Neuronal stem cell (in vitro differentiated cells): ENCODE results near the gene MBD3L4.
A peak's percentile ranks its signal among the peaks of the same experiment; 100 is the strongest.

Source experiments
- DNase-seq: peaks from one replicate; pipeline ENCODE4 v3.0.0-alpha.2; 2013; ENCODE audit warnings: low spot score
- H2AFZ ChIP-seq: one replicate; pipeline ENCODE4 v1.6.1; 2013; ENCODE audit warnings: mild to moderate bottlenecking, low read length, inconsistent platforms
- H2AK5ac ChIP-seq: 2 replicates; pipeline ENCODE4 v1.6.1; 2013; ENCODE audit warnings: low read depth, mild to moderate bottlenecking, inconsistent platforms, low read length, moderate library complexity, mixed read lengths
- H2BK120ac ChIP-seq: 2 replicates; pipeline ENCODE4 v1.6.1; 2013; ENCODE audit warnings: low read depth, mild to moderate bottlenecking, inconsistent platforms, low read length, moderate library complexity, mixed read lengths
- H2BK12ac ChIP-seq: one replicate; pipeline ENCODE4 v1.6.1; 2013; ENCODE audit warnings: low read length, inconsistent platforms
- H2BK15ac ChIP-seq: 2 replicates; pipeline ENCODE4 v1.6.1; 2013; ENCODE audit warnings: mild to moderate bottlenecking, low read length, inconsistent platforms, mixed read lengths
- H2BK5ac ChIP-seq: one replicate; pipeline ENCODE4 v1.6.1; 2013; ENCODE audit warnings: inconsistent platforms, mild to moderate bottlenecking, low read length, moderate library complexity
- H3K14ac ChIP-seq: one replicate; pipeline ENCODE4 v1.6.1; 2013; ENCODE audit warnings: low read length, inconsistent platforms
- H3K18ac ChIP-seq: 2 replicates; pipeline ENCODE4 v1.6.1; 2013; ENCODE audit warnings: low read length, inconsistent platforms
- H3K23ac ChIP-seq: 2 replicates; pipeline ENCODE4 v1.6.1; 2013; ENCODE audit warnings: low read depth, mild to moderate bottlenecking, mixed read lengths, low read length, inconsistent platforms; ENCODE audit not compliant: poor library complexity
- H3K27ac ChIP-seq: replicated peaks from 3 replicates; pipeline ENCODE4 v1.5.1; 2013; ENCODE audit warnings: low read length, inconsistent platforms
- H3K27me3 ChIP-seq, 3 experiments: 2 replicates each; pipeline ENCODE4 v1.6.1; 2013; ENCODE audit warnings: low read length in 3 of 3, mild to moderate bottlenecking in 2 of 3, inconsistent platforms in 1 of 3, low read depth in 1 of 3, mixed read lengths in 1 of 3, moderate library complexity in 1 of 3; ENCODE audit not compliant: control insufficient read depth in 3 of 3, insufficient read depth in 3 of 3
- H3K36me3 ChIP-seq, 2 donors: replicated peaks in 1 of 2; 2 replicates each; pipeline ENCODE4 v1.6.1; 2013; ENCODE audit warnings: low read length in 2 of 2; ENCODE audit not compliant: control insufficient read depth in 2 of 2, insufficient read depth in 2 of 2
- H3K4ac ChIP-seq: 2 replicates; pipeline ENCODE4 v1.6.1; 2013; ENCODE audit warnings: inconsistent platforms, mild to moderate bottlenecking, low read length, moderate library complexity
- H3K4me1 ChIP-seq, 2 donors: 1 replicate in 1 of 2; 2 replicates in 1 of 2; pipeline ENCODE4 v1.6.1; 2013; ENCODE audit warnings: low read length in 2 of 2, low read depth in 1 of 2; ENCODE audit not compliant: control insufficient read depth in 2 of 2, insufficient read depth in 1 of 2
- H3K4me2 ChIP-seq: one replicate; pipeline ENCODE4 v1.6.1; 2013; ENCODE audit warnings: mild to moderate bottlenecking, low read length, inconsistent platforms; ENCODE audit not compliant: insufficient read depth, poor library complexity, severe bottlenecking
- H3K4me3 ChIP-seq, 2 donors: 2 replicates each; pipeline ENCODE4 v1.5.1; 2013; ENCODE audit warnings: low read length in 2 of 2, mild to moderate bottlenecking in 2 of 2, inconsistent platforms in 1 of 2, moderate library complexity in 1 of 2
- H3K79me1 ChIP-seq: one replicate; pipeline ENCODE4 v1.6.1; 2013; ENCODE audit warnings: low read depth, mild to moderate bottlenecking, inconsistent platforms, low read length, moderate library complexity
- H3K9ac ChIP-seq: one replicate; pipeline ENCODE4 v1.6.1; 2013; ENCODE audit warnings: mild to moderate bottlenecking, low read depth, low read length, inconsistent platforms; ENCODE audit not compliant: poor library complexity
- H3K9me3 ChIP-seq, 2 donors: replicated peaks in 1 of 2; 2 replicates each; pipeline versions ENCODE3 to v1.6.1; 2013; ENCODE audit warnings: low read length in 2 of 2, mild to moderate bottlenecking in 2 of 2, inconsistent platforms in 1 of 2, low read depth in 1 of 2, mixed read lengths in 1 of 2, moderate library complexity in 1 of 2; ENCODE audit not compliant: control insufficient read depth in 2 of 2, insufficient read depth in 1 of 2
- H4K8ac ChIP-seq: one replicate; pipeline ENCODE4 v1.6.1; 2013; ENCODE audit warnings: low read depth, mild to moderate bottlenecking, inconsistent platforms, low read length, moderate library complexity
- H4K91ac ChIP-seq: one replicate; pipeline ENCODE4 v1.6.1; 2013; ENCODE audit warnings: low read length, low read depth, mild to moderate bottlenecking, inconsistent platforms; ENCODE audit not compliant: poor library complexity
- WGBS, 2 donors: extraction: QIAGEN DNeasy Blood & Tissue Kit; methylation state at CpG; one replicate each; pipeline ENCODE4 v1.1.7; 2013; ENCODE audit warnings: missing lambda C conversion rate in 2 of 2, mixed read lengths in 1 of 2; ENCODE audit not compliant: insufficient read length in 2 of 2, insufficient replicate concordance in 1 of 2; ENCODE audit errors: extremely low coverage in 2 of 2; 5-methylcytosine and 5-hydroxymethylcytosine counted together

The MBD3L4 gene

DNA sequence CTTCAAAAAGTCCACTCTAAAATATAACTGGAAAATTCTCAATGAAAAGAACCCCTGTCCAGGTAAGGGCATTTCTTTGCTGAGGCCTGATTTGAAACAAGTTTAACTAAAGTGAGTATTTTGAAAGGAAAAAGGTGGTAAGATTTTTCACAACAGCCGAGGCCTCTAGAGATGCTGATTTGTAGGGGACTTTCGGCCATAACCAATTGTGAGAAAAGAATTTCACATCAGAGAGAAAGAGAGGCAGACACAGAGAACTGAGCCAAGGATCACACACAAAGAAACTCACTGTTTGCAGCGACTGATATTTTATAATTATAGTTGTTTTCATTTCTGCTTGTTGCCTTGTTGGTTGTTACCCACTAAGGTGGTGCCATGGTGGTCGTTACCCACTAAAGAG is 43.2 kb downstream of the MBD3L4 start:
- Histone ChIP-seq H3K27me3 (peaks cover 0 to 8% (median 0%) of the 10 kb centered on the region in 3 experiments), H2BK120ac (no peak overlapping the region), H3K18ac (no peak overlapping the region), H2BK12ac (no peak overlapping the region), H2BK5ac (no peak overlapping the region), H3K4me3 (no peak overlapping the region), H2BK15ac (no peak overlapping the region), H3K4me2 (no peak overlapping the region), H3K14ac (no peak overlapping the region), H3K4ac (no peak overlapping the region), H4K8ac (no peak overlapping the region), H3K9me3 (peaks cover 0 to 29% of the 10 kb centered on the region in 2 donors), H3K4me1 (no peaks in the 10 kb centered on the region), H3K79me1 (no peaks in the 10 kb centered on the region), H4K91ac (no peak overlapping the region), H3K27ac (no peak overlapping the region), H3K9ac (no peak overlapping the region), H2AK5ac (no peak overlapping the region), H2AFZ (no peak overlapping the region), H3K23ac (no peak overlapping the region), H3K36me3 (no peaks in the 10 kb centered on the region)
- DNase-seq, result no peak
- no CpG with 5 or more reads among the region's 4 CpGs for WGBS, 2 donors

DNA sequence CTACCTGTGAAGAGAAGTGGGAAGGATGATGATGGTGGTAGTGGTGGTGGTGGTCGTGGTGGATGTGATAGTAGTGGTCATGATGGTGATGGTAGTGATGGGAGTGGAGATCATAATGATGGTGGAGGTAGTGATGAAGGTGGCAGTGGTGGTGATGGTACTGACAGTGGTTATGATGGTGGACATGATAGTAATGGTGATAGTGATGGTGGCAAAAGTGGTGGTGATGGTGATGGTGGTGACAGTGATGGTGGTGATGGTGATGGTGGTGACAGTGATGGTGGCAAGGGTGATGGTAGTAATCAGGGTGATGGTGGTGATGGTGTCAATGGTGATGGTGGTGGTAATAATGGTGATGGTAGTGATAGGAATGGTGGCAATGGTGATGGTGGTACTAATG is 44.9 kb downstream of the MBD3L4 start:
- Histone ChIP-seq H3K27ac (no peak overlapping the region), H3K36me3 (no peaks in the 10 kb centered on the region), H3K27me3 (peaks cover 0 to under 1% (median 0%) of the 10 kb centered on the region in 3 experiments), H4K8ac (no peak overlapping the region), H4K91ac (no peak overlapping the region), H3K4me1 (no peaks in the 10 kb centered on the region), H3K79me1 (no peaks in the 10 kb centered on the region), H2BK12ac (no peak overlapping the region), H2BK120ac (no peak overlapping the region), H2AK5ac (no peak overlapping the region), H3K23ac (no peak overlapping the region), H3K18ac (no peak overlapping the region), H3K4me2 (no peak overlapping the region), H3K14ac (no peak overlapping the region), H3K9ac (peak overlapping the region; percentile 24), H2BK15ac (no peak overlapping the region), H2AFZ (no peak overlapping the region), H3K4me3 (peak overlapping the region in 1 of 2 donors; percentile 58), H3K4ac (no peak overlapping the region), H3K9me3 (peaks cover 0 to 27% of the 10 kb centered on the region in 2 donors), H2BK5ac (no peak overlapping the region)
- no CpG with 5 or more reads among the region's 1 CpG for WGBS, 2 donors
- DNase-seq, result no peak

DNA sequence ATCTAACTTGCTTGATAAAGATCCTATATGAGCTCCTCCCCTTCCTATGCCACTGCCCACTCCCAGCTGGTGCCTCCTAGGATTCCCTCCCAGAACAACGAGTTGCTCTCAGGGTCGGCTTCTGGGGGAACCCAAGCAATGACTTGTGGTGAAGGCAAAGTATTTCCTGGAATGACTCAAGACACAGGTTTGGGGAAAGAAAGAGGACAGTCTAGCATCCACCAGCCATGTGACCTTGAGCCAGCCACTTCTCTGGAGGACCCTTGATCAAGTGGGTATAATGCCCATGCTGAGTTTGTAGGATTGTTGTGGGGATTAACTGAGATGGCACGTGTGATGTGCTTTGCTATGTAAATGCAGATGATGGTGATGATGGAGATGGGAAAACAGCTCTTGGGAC is 51.7 kb downstream of the MBD3L4 start:
- Histone ChIP-seq H3K18ac (no peak overlapping the region), H2BK5ac (no peak overlapping the region), H3K4ac (no peak overlapping the region), H3K36me3 (no peaks in the 10 kb centered on the region), H3K9ac (no peak overlapping the region), H2BK120ac (no peak overlapping the region), H2BK15ac (no peak overlapping the region), H3K27me3 (no peaks in the 10 kb centered on the region), H3K4me3 (no peak overlapping the region), H3K27ac (no peak overlapping the region), H4K8ac (no peak overlapping the region), H3K9me3 (peaks cover 3 to 29% of the 10 kb centered on the region in 2 donors), H3K23ac (no peak overlapping the region), H3K4me2 (no peak overlapping the region), H3K4me1 (no peaks in the 10 kb centered on the region), H2BK12ac (no peak overlapping the region), H2AK5ac (no peak overlapping the region), H2AFZ (no peak overlapping the region), H3K79me1 (no peaks in the 10 kb centered on the region), H3K14ac (no peak overlapping the region), H4K91ac (no peak overlapping the region)
- no CpG with 5 or more reads among the region's 3 CpGs for WGBS, 2 donors
- DNase-seq, result no peak

DNA sequence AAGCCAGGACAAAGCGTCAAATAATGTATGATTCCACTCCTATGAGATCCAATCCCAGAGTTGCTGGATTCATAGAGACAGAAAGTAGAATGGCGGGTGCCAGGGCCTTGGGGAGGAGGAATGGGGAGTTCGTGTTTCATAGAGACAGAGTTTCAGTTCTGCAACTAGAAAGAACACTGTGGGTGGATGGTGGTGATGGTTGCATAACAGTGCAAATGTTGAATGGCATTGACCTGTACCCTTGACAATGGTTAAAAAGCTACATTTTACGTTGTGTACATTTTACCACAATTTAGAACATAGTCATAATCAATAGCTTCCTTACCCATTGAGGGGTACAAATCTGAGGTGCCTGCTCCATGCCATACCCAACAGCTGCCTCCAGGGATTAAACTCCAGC is 52.1 kb downstream of the MBD3L4 start:
- H4K91ac ChIP-seq, result no peak overlapping the region
- H3K23ac ChIP-seq, result no peak overlapping the region
- H2AFZ ChIP-seq, result no peak overlapping the region
- no peak overlapping the region for H2AK5ac ChIP-seq
- H4K8ac ChIP-seq, result no peak overlapping the region
- H2BK120ac ChIP-seq, result no peak overlapping the region
- no peak overlapping the region for H2BK12ac ChIP-seq
- peaks cover 3 to 31% of the 10 kb centered on the region in 2 donors for H3K9me3 ChIP-seq
- H3K27ac ChIP-seq, result no peak overlapping the region
- H3K9ac ChIP-seq, result no peak overlapping the region
- H3K27me3 ChIP-seq, result no peaks in the 10 kb centered on the region
- DNase-seq, result no peak
- H3K4ac ChIP-seq, result no peak overlapping the region
- WGBS, 2 donors, result no CpG with 5 or more reads among the region's 4 CpGs
- H2BK15ac ChIP-seq, result no peak overlapping the region
- H3K4me2 ChIP-seq, result no peak overlapping the region
- no peak overlapping the region for H3K14ac ChIP-seq
- no peak overlapping the region for H3K18ac ChIP-seq
- H3K79me1 ChIP-seq, result no peaks in the 10 kb centered on the region
- H3K36me3 ChIP-seq, result no peaks in the 10 kb centered on the region
- H2BK5ac ChIP-seq, result no peak overlapping the region
- no peaks in the 10 kb centered on the region for H3K4me1 ChIP-seq
- H3K4me3 ChIP-seq, result peak overlapping the region in 1 of 2 donors; percentile 41
